Measurements from ENCODE around the gene EFNA4. TPM values are rescaled to one million over a fixed set of nuclear protein-coding genes. Genes with fewer than 3 reads are reported as not detected.

Gene EFNA4
- polyA plus RNA-seq, 2 of the 4 experiments (the other 2 are of a cell fraction) = 3.1 to 8.7 TPM

GRCh38 chr1:155049651-155050559 lies 13.6 kb upstream of the EFNA4 start:
- TF ChIP-seq HOXB5 (CRISPR knock-in tag; IDR thresholded peaks at IDR 0.05) (peak; percentile 73; the same call in 1 of the 2 replicates), FOXS1 (CRISPR knock-in tag; IDR thresholded peaks at IDR 0.05) (peak; percentile 46; the same call in 1 of the 2 replicates), CTCF (IDR thresholded peaks at IDR 0.05) (no peak), ATOH8 (CRISPR knock-in tag; IDR thresholded peaks at IDR 0.05; ENCODE audit: low read depth) (peak; percentile 75; the same call in 1 of the 2 replicates), HMGXB4 (CRISPR knock-in tag; IDR thresholded peaks at IDR 0.05; ENCODE audit: borderline replicate concordance) (no peak)
- ATAC-seq = no peak
- CTCF ChIA-PET = interaction anchor here (1.0 to 27.3 kb wide), 10 partner anchors 11 to 446 kb away, joined by 3 to 350 read pairs (median 3); partner anchors contain the start of genes EFNA3, EFNA4 and KRTCAP2
- H3K4me3 ChIP-seq = peak overlapping the region; percentile 94
- H3K9me3 ChIP-seq = no peaks in the 10 kb centered on the region
- WGBS (ENCODE audit: missing lambda C conversion rate) = 22% methylated on average over 10 of the region's 10 CpGs
- FAIRE-seq = no peak
- DNase-seq (ENCODE audit: low read depth in 1 of 2, low spot score in 1 of 2) = no peak
- POLR2A ChIA-PET = interaction anchor here (1.2 to 1.4 kb wide), 4 partner anchors 10 to 76 kb away, joined by 3 to 6 read pairs (median 3); no protein-coding TSS in a partner anchor
- peak overlapping the region; percentile 97 for H3K4me2 ChIP-seq
- peak overlapping the region; percentile 93 to 94 for H3K27ac ChIP-seq
- H3K4me1 ChIP-seq = peaks cover 30% of the 10 kb centered on the region

- CTCF ChIA-PET = interaction anchor here (0.7 to 27.3 kb wide), 12 partner anchors 11 to 446 kb away, joined by 3 to 350 read pairs (median 3); partner anchors contain the start of genes EFNA3, EFNA4 and KRTCAP2
- Histone ChIP-seq H3K9me3 (no peaks in the 10 kb centered on the region), H3K27ac (peak within 1 kb of the TSS; percentile 93 to 94), H3K4me2 (peak within 1 kb of the TSS; percentile 97), H3K4me1 (peaks cover 22% of the 10 kb centered on the region), H3K4me3 (peak within 1 kb of the TSS; percentile 94)
- WGBS (ENCODE audit: missing lambda C conversion rate) = 2% methylated on average over 11 of the region's 99 CpGs
- peak; percentile 66 to 77 for ATAC-seq
- POLR2A ChIA-PET = interaction anchor here (0.7 to 1.4 kb wide), 8 partner anchors 9 to 80 kb away, joined by 3 to 6 read pairs (median 4); partner anchors contain the start of gene SHC1
- FAIRE-seq = no peak
- peak; percentile 84 to 90 for DNase-seq (ENCODE audit: low read depth in 1 of 2, low spot score in 1 of 2)
- TF ChIP-seq RAD21 (conservative IDR thresholded peaks at IDR 0.05 in 1 of 2, IDR thresholded peaks at IDR 0.05 in 1 of 2) = peak; percentile 54 to 60
- TF ChIP-seq JUNB (IDR thresholded peaks at IDR 0.05) = no peak
- peak; percentile 97 for TF ChIP-seq MAX (IDR thresholded peaks at IDR 0.05)
- no peak for TF ChIP-seq ESRRA (IDR thresholded peaks at IDR 0.05; ENCODE audit: borderline replicate concordance, low read length)
- TF ChIP-seq SMC3 (IDR thresholded peaks at IDR 0.05) = peak; percentile 69
- TF ChIP-seq JUN (IDR thresholded peaks at IDR 0.05) = 0 out of 5 replicates have a peak, but pooled peaks of 1 of the 2 experiments have one; percentile 16
- TF ChIP-seq MYC (IDR thresholded peaks at IDR 0.05; ENCODE audit: borderline replicate concordance, low read length) = 0 out of 2 replicates have a peak, but pooled peaks have one; percentile 31
- TF ChIP-seq BCL3 (IDR thresholded peaks at IDR 0.05) = peak; percentile 59; the same call in 1 of the 3 replicates
- no peak for TF ChIP-seq SREBF2 (IDR thresholded peaks at IDR 0.05)
- peak; percentile 64 for TF ChIP-seq POLR2A (IDR thresholded peaks at IDR 0.05; ENCODE audit: low read length)
- TF ChIP-seq ATOH8 (CRISPR knock-in tag; IDR thresholded peaks at IDR 0.05; ENCODE audit: low read depth) = no peak
- no peak for TF ChIP-seq HOXB13 (CRISPR knock-in tag; IDR thresholded peaks at IDR 0.05; ENCODE audit: low read depth)
- no peak for TF ChIP-seq EP300 (IDR thresholded peaks at IDR 0.05)
- TF ChIP-seq CBX8 (IDR thresholded peaks at IDR 0.05) = no peak
- no peak for TF ChIP-seq HES2 (IDR thresholded peaks at IDR 0.05)
- peak; percentile 42; the same call in 1 of the 2 replicates for TF ChIP-seq PBX3 (IDR thresholded peaks at IDR 0.05)
- TF ChIP-seq GATA3 (IDR thresholded peaks at IDR 0.05; ENCODE audit: borderline replicate concordance) = peak; percentile 33
- no peak for TF ChIP-seq TFCP2L1 (CRISPR knock-in tag; IDR thresholded peaks at IDR 0.05)
- peak; percentile 99 for TF ChIP-seq E2F6 (IDR thresholded peaks at IDR 0.05; ENCODE audit: borderline replicate concordance, low read depth)
These were observed 12.8 kb upstream of the EFNA4 start, which contains the start of gene ADAM15 for GRCh38 chr1:155050560-155051341. TSS of gene ADAM15 (plus strand) at chr1:155051316. CDS start at chr1:155051387, 71 bp downstream.

Data from A549 (cell line).